Measurements from ENCODE around the gene SORCS2. TPM values are rescaled to one million over a fixed set of nuclear protein-coding genes. Genes with fewer than 3 reads are reported as not detected.

Gene SORCS2
- total RNA-seq, 1 experiment from 2014 or later: 0.06 TPM

GRCh38 chr4:7430368-7430964 is 238.1 kb downstream of the SORCS2 start:
- BruUV-seq (replicated peaks): no TSS peak

DNA sequence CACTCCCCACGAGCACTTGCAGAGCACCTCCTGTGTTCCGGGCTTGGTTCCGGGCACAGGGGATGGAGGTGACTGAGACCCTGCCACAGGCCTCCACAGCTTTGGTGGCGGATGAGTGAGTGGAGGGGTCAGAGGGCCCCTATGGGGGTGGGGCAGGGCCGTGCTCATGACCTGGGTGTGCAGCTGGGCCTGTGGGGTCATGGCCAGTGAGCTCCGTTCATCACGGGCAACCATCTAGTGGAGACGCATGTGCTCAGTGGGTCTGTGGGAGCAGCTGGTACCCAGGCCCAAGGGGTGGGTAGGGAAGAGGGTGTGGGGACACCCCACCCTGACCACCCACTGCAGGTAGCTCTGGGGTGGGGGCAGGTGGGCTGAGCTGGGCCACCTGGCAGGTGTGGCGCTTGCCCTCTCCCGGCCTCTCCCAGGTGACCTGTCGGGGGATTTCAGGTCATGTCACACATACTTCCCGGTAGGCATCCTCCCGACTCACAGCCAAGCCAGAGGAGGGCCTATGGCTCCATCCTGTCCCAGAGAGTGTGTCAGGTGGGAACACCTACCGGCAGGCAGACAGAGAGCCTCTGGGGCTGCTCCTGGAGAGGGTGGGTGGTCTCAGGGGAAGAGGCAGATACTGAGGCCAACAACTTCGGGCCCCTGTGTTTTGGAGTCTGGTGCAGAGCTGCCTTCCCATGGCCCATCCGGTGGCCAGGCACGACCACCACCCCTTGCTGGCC is 238.8 kb downstream of the SORCS2 start:
- Histone ChIP-seq H3K4me1 (ENCODE audit: insufficient read depth, low read length, poor library complexity, severe bottlenecking) (no peaks in the 10 kb centered on the region), H3K27me3 (replicated peaks; ENCODE audit: insufficient read depth, low read depth, low read length, poor library complexity) (no peaks in the 10 kb centered on the region), H3K9me3 (ENCODE audit: low read depth, low read length, poor library complexity, severe bottlenecking) (no peaks in the 10 kb centered on the region), H3K4me3 (ENCODE audit: low read depth, low read length, poor library complexity, severe bottlenecking) (no peak overlapping the region), H3K27ac (ENCODE audit: low read depth, low read length, poor library complexity, severe bottlenecking) (no peak overlapping the region), H3K36me3 (ENCODE audit: insufficient read depth, low read length, poor library complexity, severe bottlenecking) (no peaks in the 10 kb centered on the region)
- ChIA-PET POLR2A (ENCODE audit: low non-redundant PET) (no interaction called here), CTCF (no interaction called here)
- DNase-seq (ENCODE audit: low spot score): no peak
- TF ChIP-seq EZH2 (IDR thresholded peaks at IDR 0.05; ENCODE audit: borderline replicate concordance, low read depth, low read length, poor library complexity, severe bottlenecking): no peak
- TF ChIP-seq, protein P1, sequence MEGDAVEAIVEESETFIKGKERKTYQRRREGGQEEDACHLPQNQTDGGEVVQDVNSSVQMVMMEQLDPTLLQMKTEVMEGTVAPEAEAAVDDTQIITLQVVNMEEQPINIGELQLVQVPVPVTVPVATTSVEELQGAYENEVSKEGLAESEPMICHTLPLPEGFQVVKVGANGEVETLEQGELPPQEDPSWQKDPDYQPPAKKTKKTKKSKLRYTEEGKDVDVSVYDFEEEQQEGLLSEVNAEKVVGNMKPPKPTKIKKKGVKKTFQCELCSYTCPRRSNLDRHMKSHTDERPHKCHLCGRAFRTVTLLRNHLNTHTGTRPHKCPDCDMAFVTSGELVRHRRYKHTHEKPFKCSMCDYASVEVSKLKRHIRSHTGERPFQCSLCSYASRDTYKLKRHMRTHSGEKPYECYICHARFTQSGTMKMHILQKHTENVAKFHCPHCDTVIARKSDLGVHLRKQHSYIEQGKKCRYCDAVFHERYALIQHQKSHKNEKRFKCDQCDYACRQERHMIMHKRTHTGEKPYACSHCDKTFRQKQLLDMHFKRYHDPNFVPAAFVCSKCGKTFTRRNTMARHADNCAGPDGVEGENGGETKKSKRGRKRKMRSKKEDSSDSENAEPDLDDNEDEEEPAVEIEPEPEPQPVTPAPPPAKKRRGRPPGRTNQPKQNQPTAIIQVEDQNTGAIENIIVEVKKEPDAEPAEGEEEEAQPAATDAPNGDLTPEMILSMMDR (conservative IDR thresholded peaks at IDR 0.05; ENCODE audit: low read depth, low read length): no peak
- intact Hi-C loops (cut with micrococcal nuclease; ENCODE audit: unreplicated experiment): no loop called here
- no TSS peak for BruUV-seq (replicated peaks)

More at GRCh38 chr4:7430368-7430964, 238.1 kb downstream of the SORCS2 start:
- no peak for TF ChIP-seq EZH2 (IDR thresholded peaks at IDR 0.05; ENCODE audit: borderline replicate concordance, low read depth, low read length, poor library complexity, severe bottlenecking)
- TF ChIP-seq, protein P1 (conservative IDR thresholded peaks at IDR 0.05; ENCODE audit: low read depth, low read length): no peak
- no peak for DNase-seq (ENCODE audit: low spot score)
- no peaks in the 10 kb centered on the region for H3K36me3 ChIP-seq (ENCODE audit: insufficient read depth, low read length, poor library complexity, severe bottlenecking)
- H3K4me1 ChIP-seq (ENCODE audit: insufficient read depth, low read length, poor library complexity, severe bottlenecking): no peaks in the 10 kb centered on the region
- no peaks in the 10 kb centered on the region for H3K27me3 ChIP-seq (replicated peaks; ENCODE audit: insufficient read depth, low read depth, low read length, poor library complexity)
- CTCF ChIA-PET: interaction anchor here (0.7 kb wide), 1 partner anchor 240 kb away, joined by 3 read pairs; no protein-coding TSS in a partner anchor
- POLR2A ChIA-PET (ENCODE audit: low non-redundant PET): no interaction called here
- intact Hi-C loops (cut with micrococcal nuclease; ENCODE audit: unreplicated experiment): no loop called here
- no peak overlapping the region for H3K4me3 ChIP-seq (ENCODE audit: low read depth, low read length, poor library complexity, severe bottlenecking)
- no peak overlapping the region for H3K27ac ChIP-seq (ENCODE audit: low read depth, low read length, poor library complexity, severe bottlenecking)
- H3K9me3 ChIP-seq (ENCODE audit: low read depth, low read length, poor library complexity, severe bottlenecking): no peaks in the 10 kb centered on the region

DNA sequence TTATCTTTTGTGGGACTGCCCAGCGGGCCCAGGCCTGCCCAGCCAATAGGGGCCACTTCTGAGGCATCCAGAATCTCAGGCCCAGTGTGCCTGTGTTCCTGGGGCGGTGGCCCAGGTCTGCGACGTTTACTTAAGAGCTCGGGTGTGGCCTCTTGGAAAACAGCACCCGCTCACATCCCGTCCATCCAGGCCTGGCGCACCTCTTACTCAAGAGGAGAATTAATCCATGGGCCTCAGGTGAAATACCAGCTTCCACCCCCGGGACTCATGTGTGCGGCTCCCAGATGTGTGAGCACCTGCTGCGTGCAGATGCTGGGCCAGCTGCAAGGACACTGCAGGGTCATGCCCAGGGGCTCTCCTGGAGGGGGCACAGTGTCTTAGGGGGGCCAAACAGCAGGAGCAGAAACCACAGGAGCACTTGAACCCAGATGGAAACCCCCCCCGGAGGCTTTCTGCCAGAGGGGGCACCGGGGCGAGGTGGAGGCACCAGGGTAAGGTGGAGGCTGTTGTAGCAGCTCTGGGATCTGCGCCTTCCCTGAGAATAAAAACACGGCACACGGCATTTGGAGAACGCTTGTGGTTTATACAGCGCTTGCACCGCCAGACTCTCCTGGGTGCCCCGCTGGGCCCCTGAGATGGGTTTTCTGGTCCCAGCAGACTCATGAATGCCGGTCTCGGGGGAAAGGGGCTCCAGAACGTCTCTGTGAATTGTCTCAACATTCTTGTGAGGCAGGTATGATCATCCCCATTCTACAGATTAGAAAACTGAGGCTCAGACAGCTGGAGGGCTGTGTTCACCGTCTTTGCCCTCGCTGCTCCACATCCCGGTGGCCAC is 239.6 kb downstream of the SORCS2 start:
- no peak for TF ChIP-seq EZH2 (IDR thresholded peaks at IDR 0.05; ENCODE audit: borderline replicate concordance, low read depth, low read length, poor library complexity, severe bottlenecking)
- TF ChIP-seq, protein P1 (conservative IDR thresholded peaks at IDR 0.05; ENCODE audit: low read depth, low read length): no peak
- Histone ChIP-seq H3K27me3 (replicated peaks; ENCODE audit: insufficient read depth, low read depth, low read length, poor library complexity) (no peaks in the 10 kb centered on the region), H3K9me3 (ENCODE audit: low read depth, low read length, poor library complexity, severe bottlenecking) (no peaks in the 10 kb centered on the region), H3K36me3 (ENCODE audit: insufficient read depth, low read length, poor library complexity, severe bottlenecking) (no peaks in the 10 kb centered on the region), H3K4me3 (ENCODE audit: low read depth, low read length, poor library complexity, severe bottlenecking) (no peak overlapping the region), H3K4me1 (ENCODE audit: insufficient read depth, low read length, poor library complexity, severe bottlenecking) (no peaks in the 10 kb centered on the region), H3K27ac (ENCODE audit: low read depth, low read length, poor library complexity, severe bottlenecking) (no peak overlapping the region)
- BruUV-seq (replicated peaks): no TSS peak
- ChIA-PET POLR2A (ENCODE audit: low non-redundant PET) (no interaction called here), CTCF (no interaction called here)
- DNase-seq (ENCODE audit: low spot score): no peak
- intact Hi-C loops (cut with micrococcal nuclease; ENCODE audit: unreplicated experiment): no loop called here

Data from A673 (cell line).